T-cell (primary cell): ENCODE data around the gene EGR2. TPM values are rescaled to one million over a fixed set of nuclear protein-coding genes. Genes with fewer than 3 reads are reported as not detected.
A peak's percentile ranks its signal among the peaks of the same experiment; 100 is the strongest.

ENCODE experiments used
- ATAC-seq, 4 experiments: fragments of 200-7000 bp in 3 of 4; fragments of 150-1000 bp in 1 of 4; cut with Tn5 transposase; replicated peaks in 1 of 4; 1 replicate in 3 of 4; 2 replicates in 1 of 4; pipeline ENCODE4 v1.10.0; 2021; ENCODE audit warnings: moderate library complexity in 3 of 4, mild to moderate bottlenecking in 2 of 4, moderate number of reproducible peaks in 1 of 4
- CTCF ChIA-PET, 2 donors: fragments of 300-600 bp; sonication (Branson Sonifier 250); formaldehyde crosslinking; loops; one replicate each; lab custom pipeline; 2022; ENCODE audit warnings: antibody characterized with exemption in 2 of 2; lab: Charles Lee
- POLR2A ChIA-PET, 2 donors: fragments of 300-600 bp; sonication (Branson Sonifier 250); formaldehyde crosslinking; loops; one replicate each; lab custom pipeline; 2022; ENCODE audit warnings: antibody characterized with exemption in 2 of 2; lab: Charles Lee
- DNase-seq, 35 experiments: peaks; one replicate each; pipeline versions ENCODE4 v3.0.0 to v3.0.0-alpha.2; 2013 to 2023
- H3K27ac ChIP-seq: one replicate; pipeline ENCODE4 v1.5.1; 2013; ENCODE audit warnings: low read length
- H3K27me3 ChIP-seq, 2 experiments: replicated peaks in 1 of 2; 1 replicate in 1 of 2; 2 replicates in 1 of 2; pipeline versions ENCODE4 v1.6.1 to v1.7.0; 2013; ENCODE audit warnings: low read length in 1 of 2, mixed read lengths in 1 of 2; ENCODE audit not compliant: control insufficient read depth in 2 of 2, insufficient read depth in 2 of 2; ENCODE audit errors: extremely low read depth in 1 of 2
- H3K36me3 ChIP-seq, 2 donors: 1 replicate in 1 of 2; 2 replicates in 1 of 2; pipeline versions ENCODE4 v1.6.1 to v1.7.0; 2013; ENCODE audit warnings: low read length in 1 of 2; ENCODE audit not compliant: control insufficient read depth in 2 of 2, insufficient read depth in 1 of 2; ENCODE audit errors: extremely low read depth in 1 of 2
- H3K4me1 ChIP-seq, 2 experiments: 1 replicate in 1 of 2; 2 replicates in 1 of 2; pipeline versions ENCODE4 v1.6.1 to v1.7.0; 2013; ENCODE audit warnings: low read length in 2 of 2, mixed read lengths in 1 of 2; ENCODE audit not compliant: insufficient read depth in 2 of 2, control insufficient read depth in 1 of 2; ENCODE audit errors: extremely low read depth in 1 of 2
- H3K4me3 ChIP-seq, 2 donors: 1 replicate in 1 of 2; 2 replicates in 1 of 2; pipeline versions ENCODE4 v1.5.1 to v1.7.0; 2013; ENCODE audit warnings: mild to moderate bottlenecking in 2 of 2, low read length in 1 of 2, moderate library complexity in 1 of 2; ENCODE audit not compliant: control insufficient read depth in 1 of 2; ENCODE audit errors: extremely low read depth in 1 of 2
- H3K9me3 ChIP-seq: 2 replicates; pipeline ENCODE4 v1.7.0; 2013
- H3K27ac Mint-ChIP-seq, 2 donors: one replicate each; pipeline ENCODE4 v1.8.0; 2020 to 2021; ENCODE audit warnings: mild to moderate bottlenecking in 2 of 2, mixed read lengths in 2 of 2
- H3K27me3 Mint-ChIP-seq, 2 donors: one replicate each; pipeline ENCODE4 v1.8.0; 2021 to 2022; ENCODE audit warnings: mixed read lengths in 2 of 2
- H3K36me3 Mint-ChIP-seq: one replicate; pipeline ENCODE4 v1.8.0; 2021; ENCODE audit warnings: mixed read lengths
- H3K4me1 Mint-ChIP-seq, 3 donors: one replicate each; pipeline ENCODE4 v1.8.0; 2020 to 2022; ENCODE audit warnings: mixed read lengths in 3 of 3, mild to moderate bottlenecking in 1 of 3
- H3K4me3 Mint-ChIP-seq, 3 donors: one replicate each; pipeline ENCODE4 v1.8.0; 2020 to 2022; ENCODE audit warnings: mild to moderate bottlenecking in 3 of 3, mixed read lengths in 3 of 3, moderate library complexity in 3 of 3
- H3K9me3 Mint-ChIP-seq, 3 donors: one replicate each; pipeline ENCODE4 v1.8.0; 2020 to 2022; ENCODE audit warnings: mixed read lengths in 3 of 3
- WGBS: methylation state at CpG from one replicate; pipeline ENCODE4 v1.1.5; 2013; ENCODE audit warnings: missing lambda C conversion rate; ENCODE audit not compliant: insufficient coverage; 5-methylcytosine and 5-hydroxymethylcytosine counted together
- total RNA-seq, 35 experiments: library from RNA in 6 of 35; stranded (reverse) in 6 of 35; fragments of 120-200 nt in 1 of 35; gene quantifications; one replicate each; pipeline versions ENCODE4 v1.2.1 to v1.2.4 and lab custom pipeline; 2013 to 2026

The EGR2 gene
- total RNA-seq, 5 donors from 2014 or later (not counting 1 experiment from before 2014, with no cell fraction given) = 0.90 to 2.7 (median 2.5) TPM

DNA sequence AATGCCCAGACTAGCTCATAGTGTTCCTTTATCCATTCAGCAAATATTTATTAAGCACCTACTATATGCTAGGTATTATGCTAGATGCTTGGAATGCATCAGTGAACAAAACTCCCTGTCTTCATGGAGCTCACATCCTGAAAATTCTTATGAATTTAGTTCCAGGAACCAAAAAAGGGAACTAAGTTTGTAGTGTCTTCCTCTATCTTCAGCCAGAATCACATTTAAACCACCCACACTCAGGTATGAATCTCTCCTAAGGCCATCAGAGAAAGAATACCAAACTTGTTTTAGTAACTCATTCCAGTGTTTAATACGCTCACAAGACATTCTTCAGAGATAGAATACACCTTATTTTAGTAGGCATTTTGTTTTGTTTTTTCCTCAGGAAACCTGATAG, 10.1 kb upstream of the EGR2 start:
- ATAC-seq (no peak), DNase-seq (no peak)
- ChIA-PET POLR2A (no interaction called here), CTCF (interaction anchor here in 1 of 2 donors (0.6 kb wide), 1 partner anchor 261 kb away, joined by 3 read pairs; no protein-coding TSS in a partner anchor)
- no peak overlapping the region for H3K27ac ChIP-seq
- Mint-ChIP-seq H3K27ac (no peak overlapping the region), H3K4me1 (no peaks in the 10 kb centered on the region), H3K27me3 (peaks cover 3 to 5% of the 10 kb centered on the region in 2 donors), H3K36me3 (no peaks in the 10 kb centered on the region), H3K9me3 (no peaks in the 10 kb centered on the region), H3K4me3 (no peak overlapping the region)
- H3K4me3 ChIP-seq = no peak overlapping the region
- no CpG with 5 or more reads among the region's 1 CpG for WGBS
- H3K27me3 ChIP-seq = peaks cover 0 to 2% of the 10 kb centered on the region in 2 experiments
- no peaks in the 10 kb centered on the region for H3K36me3 ChIP-seq
- no peaks in the 10 kb centered on the region for H3K4me1 ChIP-seq
- H3K9me3 ChIP-seq = no peaks in the 10 kb centered on the region

DNA sequence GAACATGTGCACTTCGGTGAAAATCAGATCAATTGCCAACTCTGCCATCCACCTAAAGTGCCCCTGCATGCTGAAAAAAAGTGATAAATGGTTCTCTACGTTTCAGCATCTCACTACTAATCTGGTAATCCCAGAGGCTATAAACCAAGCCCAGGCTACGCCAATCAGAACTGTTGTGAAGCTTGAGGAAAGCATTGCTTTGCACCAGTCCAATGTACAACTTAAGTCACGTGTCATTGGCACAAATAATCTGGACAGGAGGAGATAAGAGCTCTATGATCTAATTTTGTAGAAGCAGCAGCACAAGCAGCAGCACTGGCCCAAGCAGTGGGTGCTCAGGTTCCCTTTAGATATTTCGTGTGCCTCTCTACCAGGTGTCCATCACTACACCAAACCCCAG, 4.4 kb upstream of the EGR2 start:
- no peak overlapping the region for H3K4me3 Mint-ChIP-seq
- H3K36me3 ChIP-seq = no peaks in the 10 kb centered on the region
- H3K4me1 Mint-ChIP-seq = peaks cover 18 to 26% (median 24%) of the 10 kb centered on the region in 3 donors
- DNase-seq = no peak
- H3K36me3 Mint-ChIP-seq = no peaks in the 10 kb centered on the region
- 87% methylated on average over 3 of the region's 5 CpGs for WGBS
- no peak for ATAC-seq
- H3K9me3 Mint-ChIP-seq = no peaks in the 10 kb centered on the region
- POLR2A ChIA-PET = no interaction called here
- no peak overlapping the region for H3K4me3 ChIP-seq
- CTCF ChIA-PET = no interaction called here
- peaks cover 9 to 29% of the 10 kb centered on the region in 2 experiments for H3K27me3 ChIP-seq
- peaks cover 3 to 28% of the 10 kb centered on the region in 2 experiments for H3K4me1 ChIP-seq
- H3K27ac ChIP-seq = no peak overlapping the region
- H3K27me3 Mint-ChIP-seq = peaks cover 26 to 34% of the 10 kb centered on the region in 2 donors
- no peaks in the 10 kb centered on the region for H3K9me3 ChIP-seq
- no peak overlapping the region for H3K27ac Mint-ChIP-seq

DNA sequence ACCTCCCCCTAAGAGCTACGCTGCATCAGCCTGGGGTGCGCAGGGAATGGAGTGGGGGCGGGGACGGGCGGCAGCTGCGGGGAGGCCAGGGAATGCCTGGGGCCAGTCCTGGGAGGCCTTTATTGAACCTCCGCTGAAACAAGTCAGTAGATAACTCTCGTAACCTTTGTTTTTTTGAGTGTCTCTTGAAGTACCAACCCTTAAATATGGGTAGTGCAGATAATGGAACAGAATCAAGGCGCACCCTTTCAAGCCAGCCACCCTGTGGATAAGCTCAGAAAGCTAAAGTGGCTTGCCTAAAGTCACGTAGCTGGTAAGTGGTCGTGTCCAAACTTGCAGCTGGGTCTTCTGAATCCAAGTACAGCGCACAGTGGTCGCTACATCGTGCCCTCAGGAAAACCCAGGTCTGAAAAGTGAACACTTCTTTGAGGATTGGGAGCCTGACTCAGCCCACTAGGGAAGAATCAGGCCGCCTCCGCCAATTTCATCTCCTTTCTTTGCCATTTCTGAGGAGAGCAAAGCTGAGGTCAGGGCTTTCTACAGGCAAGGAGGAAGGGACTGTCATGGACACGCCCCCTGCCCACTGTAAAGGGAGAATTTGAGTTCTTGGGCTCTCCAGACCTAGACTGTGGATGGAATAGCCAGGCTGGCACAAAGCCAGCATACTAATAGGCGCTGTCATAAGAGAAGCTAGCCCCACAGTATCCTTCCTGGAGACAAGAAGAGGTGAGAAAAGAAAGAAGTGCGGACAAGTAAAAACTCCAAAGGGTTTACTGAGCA, 3.2 kb upstream of the EGR2 start:
- no peak overlapping the region for H3K4me3 ChIP-seq
- Mint-ChIP-seq H3K4me1 (peaks cover 26 to 34% (median 31%) of the 10 kb centered on the region in 3 donors), H3K27ac (no peak overlapping the region), H3K9me3 (no peaks in the 10 kb centered on the region), H3K27me3 (peaks cover 26 to 38% of the 10 kb centered on the region in 2 donors), H3K4me3 (peak overlapping the region in 2 of 3 donors; percentile 24 to 41), H3K36me3 (no peaks in the 10 kb centered on the region)
- ChIA-PET CTCF (interaction anchor here (0.8 to 4.5 kb wide), 13 partner anchors 16 to 265 kb away, joined by 3 to 97 read pairs (median 6); partner anchors contain the start of gene ADO (in 1 of the 2)), POLR2A (no interaction called here)
- no peaks in the 10 kb centered on the region for H3K36me3 ChIP-seq
- 51% methylated on average over 14 of the region's 19 CpGs for WGBS
- H3K27me3 ChIP-seq = peaks cover 9 to 41% of the 10 kb centered on the region in 2 experiments
- H3K9me3 ChIP-seq = no peaks in the 10 kb centered on the region
- ATAC-seq (no peak), DNase-seq (no peak)
- no peak overlapping the region for H3K27ac ChIP-seq
- H3K4me1 ChIP-seq = peaks cover 10 to 40% of the 10 kb centered on the region in 2 experiments

DNA sequence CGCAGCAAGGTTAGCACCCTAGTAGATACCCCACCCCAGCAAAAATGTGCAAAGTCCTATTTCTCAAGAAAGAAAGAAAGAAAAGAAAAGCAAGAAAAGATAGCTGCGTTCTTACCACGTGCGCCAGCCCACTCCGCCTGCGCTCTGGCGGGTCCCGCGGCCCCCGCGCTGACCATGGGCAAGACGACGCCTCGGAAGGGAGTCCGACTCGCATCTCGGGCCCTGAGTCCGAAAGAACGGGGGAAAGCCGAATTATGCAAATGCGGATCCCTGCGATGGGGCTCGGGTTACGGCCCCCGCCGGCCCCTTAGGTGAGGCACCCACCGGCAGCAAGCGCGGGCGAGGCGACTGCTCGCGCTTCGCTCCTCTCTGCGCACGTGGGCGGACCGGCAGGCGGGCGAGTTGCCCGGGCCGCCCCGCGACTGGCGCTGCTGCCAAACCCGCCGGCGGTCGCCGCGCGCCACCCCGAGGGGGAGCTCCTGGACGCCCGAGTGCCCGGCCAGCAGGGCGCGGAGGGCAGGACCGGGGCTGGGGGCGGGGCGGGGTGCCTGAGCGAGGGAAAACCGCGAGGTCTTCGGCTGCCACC, 2.4 kb upstream of the EGR2 start:
- Mint-ChIP-seq H3K4me3 (peak overlapping the region; percentile 86 to 97 (median 95)), H3K9me3 (no peaks in the 10 kb centered on the region), H3K4me1 (peaks cover 33 to 43% (median 38%) of the 10 kb centered on the region in 3 donors), H3K36me3 (no peaks in the 10 kb centered on the region), H3K27ac (no peak overlapping the region), H3K27me3 (peaks cover 26 to 45% of the 10 kb centered on the region in 2 donors)
- no peak for ATAC-seq
- no peaks in the 10 kb centered on the region for H3K9me3 ChIP-seq
- DNase-seq = peak in 16 of 35 experiments; percentile 10 to 58 (median 34)
- H3K36me3 ChIP-seq = no peaks in the 10 kb centered on the region
- CTCF ChIA-PET = interaction anchor here (0.6 to 4.5 kb wide), 26 partner anchors 12 to 381 kb away, joined by 3 to 97 read pairs (median 6); partner anchors contain the start of gene ADO (in 1 of the 2)
- peak overlapping the region; percentile 57 to 86 for H3K4me3 ChIP-seq
- peaks cover 9 to 47% of the 10 kb centered on the region in 2 experiments for H3K27me3 ChIP-seq
- POLR2A ChIA-PET = interaction anchor here in 1 of 2 donors (0.6 kb wide), 1 partner anchor 125 kb away, joined by 10 read pairs; no protein-coding TSS in a partner anchor
- H3K27ac ChIP-seq = no peak overlapping the region
- 2% methylated on average over 62 of the region's 65 CpGs for WGBS
- peaks cover 14 to 47% of the 10 kb centered on the region in 2 experiments for H3K4me1 ChIP-seq

DNA sequence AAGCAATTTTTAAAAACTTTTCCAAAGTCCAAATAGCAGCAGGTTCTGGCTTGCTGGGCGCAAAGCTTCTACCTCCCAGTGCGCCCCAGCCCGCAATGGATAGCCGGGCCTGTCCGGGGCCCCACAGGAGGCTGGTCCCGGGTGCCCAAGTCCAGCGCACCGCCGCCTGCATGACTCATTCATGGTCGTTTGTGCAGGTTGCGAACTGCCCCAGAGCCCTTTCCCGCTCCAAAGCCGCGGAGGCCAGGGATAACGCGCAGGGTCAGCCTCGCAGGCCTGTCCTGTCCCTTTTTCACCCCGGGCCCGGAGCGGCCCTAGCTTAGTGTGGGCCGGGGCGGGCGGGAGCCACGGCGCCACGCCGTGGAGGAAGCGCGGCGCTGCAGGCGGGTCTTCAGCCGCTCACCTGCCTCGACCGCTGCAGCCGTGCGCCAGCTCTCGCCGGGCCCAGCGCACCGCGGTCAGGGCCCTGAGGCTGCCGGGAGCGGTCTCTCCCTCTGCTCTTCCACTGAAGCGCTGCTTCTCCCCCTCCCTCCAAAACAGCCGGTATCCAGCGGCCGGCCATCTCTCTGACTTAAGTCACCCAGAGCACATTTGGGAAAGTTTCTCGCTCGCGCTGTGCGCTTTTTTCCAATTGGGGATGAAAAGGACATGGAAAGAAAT, 1.7 kb upstream of the EGR2 start:
- Mint-ChIP-seq H3K4me1 (peaks cover 36 to 49% (median 41%) of the 10 kb centered on the region in 3 donors), H3K27me3 (peaks cover 26 to 46% of the 10 kb centered on the region in 2 donors), H3K9me3 (no peaks in the 10 kb centered on the region), H3K36me3 (no peaks in the 10 kb centered on the region), H3K4me3 (peak overlapping the region; percentile 86 to 97 (median 95)), H3K27ac (peak overlapping the region in 1 of 2 donors; percentile 93)
- under 1% methylated on average over 41 of the region's 51 CpGs for WGBS
- ChIA-PET POLR2A (interaction anchor here (0.6 to 1.6 kb wide), 5 partner anchors 11 to 981 kb away, joined by 3 to 10 read pairs (median 6); no protein-coding TSS in a partner anchor), CTCF (interaction anchor here (0.6 to 4.5 kb wide), 39 partner anchors 11 to 545 kb away, joined by 3 to 97 read pairs (median 5); partner anchors contain the start of gene ADO (in 1 of the 2))
- Histone ChIP-seq H3K4me1 (peaks cover 14 to 47% of the 10 kb centered on the region in 2 experiments), H3K4me3 (peak overlapping the region; percentile 57 to 86), H3K27ac (no peak overlapping the region), H3K27me3 (peaks cover 9 to 47% of the 10 kb centered on the region in 2 experiments), H3K36me3 (no peaks in the 10 kb centered on the region), H3K9me3 (no peaks in the 10 kb centered on the region)
- ATAC-seq (peak; percentile 22 to 44 (median 34)), DNase-seq (peak in 34 of 35 experiments; percentile 22 to 83 (median 58))
